T47D (cell line): Measurements from ENCODE around the gene USP21.
A peak's percentile ranks its signal among the peaks of the same experiment; 100 is the strongest.

Experiments used
- DNase-seq, 2 experiments: peaks; one replicate each; pipeline versions ENCODE4 v3.0.0 to v3.0.0-alpha.2; 2011 to 2012; ENCODE audit warnings: low read depth in 1 of 2, low spot score in 1 of 2
- JUND ChIP-seq: IDR thresholded peaks from 2 replicates; pipeline ENCODE4 v1.6.1; 2012; ENCODE audit warnings: low read depth
- in situ Hi-C: cut with HindIII; loops from 2 replicates; pipeline ENCODE4 v1.10.0; 2016; ENCODE audit warnings: low sequenced_read_pairs, low pct_unique_long_range_greater_than_20kb

The USP21 gene

DNA sequence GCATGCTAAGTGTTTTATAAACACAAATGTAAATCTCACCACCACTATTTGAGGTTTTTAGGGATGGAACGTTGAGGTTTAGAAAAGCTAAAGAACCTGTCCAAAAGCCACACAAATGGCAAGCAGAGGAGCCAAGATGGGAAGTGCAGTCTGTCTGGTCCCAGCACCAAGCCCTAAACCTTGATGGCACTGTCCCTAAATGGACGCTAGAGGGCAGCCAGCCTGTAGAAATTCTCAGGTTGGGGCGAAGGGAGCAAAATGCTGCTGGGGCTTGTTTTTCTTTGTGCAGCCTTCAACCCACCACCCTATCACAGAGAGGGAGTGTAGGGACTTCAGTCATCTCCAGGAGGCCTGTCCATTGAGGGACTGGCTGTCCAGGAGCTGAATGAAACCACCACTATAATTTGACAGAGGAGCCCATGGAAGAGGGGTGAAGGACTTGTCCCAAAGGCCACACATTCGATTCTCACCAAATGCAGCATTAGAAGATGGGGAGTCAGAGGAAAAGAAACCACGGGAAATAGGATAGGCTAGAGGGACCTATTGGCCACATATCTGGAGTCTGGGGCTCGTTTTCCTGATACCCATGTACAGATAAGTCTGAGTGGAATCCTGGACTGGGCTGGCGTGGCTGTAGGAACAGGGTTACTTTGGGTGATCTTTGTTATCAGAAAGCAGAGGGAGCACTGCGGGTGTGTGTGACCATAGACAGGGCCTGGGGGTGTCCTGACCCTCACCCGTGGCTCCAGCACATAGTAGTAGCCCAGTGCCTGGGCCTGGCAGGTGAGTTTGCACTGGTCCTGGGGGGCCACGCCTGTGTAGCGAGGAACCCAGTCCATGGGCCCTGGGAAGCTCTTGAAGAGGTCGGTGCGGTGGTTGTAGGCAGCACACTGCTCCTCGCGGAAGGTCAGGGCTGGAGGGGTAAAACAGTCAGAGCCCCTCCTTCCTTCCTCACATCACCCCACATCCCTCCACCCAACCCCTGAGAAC, 33.5 kb downstream of the USP21 start:
- in situ Hi-C loops: no loop called here
- peak; percentile 83 to 87 for DNase-seq

DNA sequence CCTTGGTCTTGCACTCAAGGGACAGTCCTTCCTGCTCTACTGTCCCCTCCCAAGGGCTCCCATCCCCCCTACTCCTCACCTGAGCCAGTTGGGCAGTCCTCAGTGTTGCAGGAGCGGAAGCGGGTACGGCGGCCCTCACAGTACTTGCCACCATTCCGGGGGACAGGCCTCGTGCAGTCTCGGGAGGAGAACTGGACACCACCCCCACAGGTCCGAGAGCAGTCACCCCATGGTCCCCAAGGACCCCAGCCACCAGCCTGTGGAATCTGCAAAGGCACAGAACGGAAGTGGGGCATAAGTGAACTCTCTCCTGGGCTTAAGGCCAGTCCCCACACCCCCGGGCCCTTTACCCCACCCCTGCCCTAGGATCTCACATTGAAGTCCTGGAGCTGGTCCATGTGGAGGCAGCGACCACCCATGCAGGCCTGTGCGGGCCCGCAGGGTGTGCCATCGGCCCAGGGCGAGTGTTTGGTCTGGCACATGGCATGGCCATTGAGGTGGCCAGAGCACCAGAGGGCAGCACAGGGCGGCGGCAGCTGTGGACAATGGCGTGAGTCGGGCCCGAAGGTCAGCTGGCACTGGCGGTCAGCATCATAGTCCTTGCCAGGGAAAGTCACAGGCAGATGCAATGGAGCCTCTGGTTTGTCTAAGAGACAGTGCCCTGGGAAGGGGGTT, 34.4 kb downstream of the USP21 start:
- no peak for TF ChIP-seq JUND
- in situ Hi-C loops: no loop called here
- DNase-seq: peak in 1 of 2 experiments; percentile 60

More for the DNA sequence above, 33.5 kb downstream of the USP21 start:
- no peak for TF ChIP-seq JUND

- no peak for DNase-seq
- no peak for TF ChIP-seq JUND
- in situ Hi-C loops: no loop called here
Measured at GRCh38 chr1:161195171-161195570, 35.9 kb downstream of the USP21 start.

GRCh38 chr1:161196111-161196510, 36.8 kb downstream of the USP21 start:
- DNase-seq: no peak
- in situ Hi-C loops: no loop called here
- no peak for TF ChIP-seq JUND

- no peak for DNase-seq
- no peak for TF ChIP-seq JUND
- in situ Hi-C loops: no loop called here
Measured at GRCh38 chr1:161196521-161197451, 37.5 kb downstream of the USP21 start.

DNA sequence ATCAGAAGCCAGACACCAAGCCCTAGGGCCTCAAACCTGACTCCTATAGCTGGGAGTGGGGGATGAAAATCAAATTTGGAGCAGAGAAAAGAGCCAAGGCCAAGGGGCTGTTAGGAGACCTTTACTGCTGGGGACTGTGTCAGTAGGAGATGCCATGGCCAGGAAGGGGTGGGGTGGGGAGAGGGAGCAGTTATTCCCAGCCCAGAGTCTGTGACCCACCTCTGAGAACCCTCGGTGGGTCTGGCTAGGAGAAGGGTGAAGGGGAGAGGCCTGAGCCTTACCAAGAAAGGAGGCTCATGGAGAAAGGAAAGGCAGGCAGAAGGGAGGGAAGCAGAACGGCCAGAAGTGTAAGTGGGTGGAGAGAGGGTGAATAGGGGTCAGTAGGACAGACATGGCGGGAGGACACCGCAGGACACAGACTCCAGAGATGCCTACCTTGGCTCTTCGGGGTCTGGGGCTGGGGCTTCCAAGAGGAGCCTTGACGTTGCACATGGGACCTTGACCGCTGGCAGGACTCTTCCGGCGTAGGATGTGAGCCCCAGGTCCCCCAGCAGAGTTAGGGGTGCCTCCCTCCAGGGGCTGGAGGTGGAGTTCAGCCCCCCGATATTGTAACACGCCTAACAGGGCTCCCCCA, 38.4 kb downstream of the USP21 start:
- no peak for TF ChIP-seq JUND
- in situ Hi-C loops: no loop called here
- no peak for DNase-seq

GRCh38 chr1:161198194-161198896, 39.0 kb downstream of the USP21 start:
- in situ Hi-C loops: no loop called here
- no peak for TF ChIP-seq JUND
- peak in 1 of 2 experiments; percentile 82 for DNase-seq

DNA sequence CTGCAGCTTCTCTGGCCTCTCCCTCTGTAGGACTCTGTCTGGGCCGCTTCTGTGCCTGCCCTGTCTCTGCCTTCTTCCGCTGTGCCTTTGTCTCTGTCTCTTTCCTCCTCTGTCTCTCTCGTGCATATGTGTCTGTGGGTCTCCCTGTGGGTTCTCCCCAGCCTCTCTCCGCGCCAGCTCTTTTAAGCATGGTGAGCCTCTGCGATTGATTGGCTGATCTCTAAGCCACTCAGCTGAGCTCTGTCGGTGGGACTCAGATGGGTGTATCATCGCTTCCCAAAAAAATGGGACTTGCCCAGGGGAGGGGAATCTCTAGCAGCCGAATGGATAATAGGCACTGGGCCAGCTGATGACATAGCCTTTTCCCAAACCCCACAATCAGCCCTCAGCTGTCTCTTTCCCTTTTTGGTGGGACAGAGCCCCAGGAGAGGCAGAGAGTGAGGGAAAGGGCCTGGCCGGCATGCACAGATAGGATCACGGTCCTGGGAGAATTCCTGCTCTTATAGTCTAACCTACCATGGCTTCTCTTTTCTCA, 39.7 kb downstream of the USP21 start, which contains the start of gene ADAMTS4:
Gene ADAMTS4 (minus strand): TSS at position 158 of the 535 bp plus-strand sequence. CDS start 427 bp downstream, outside the sequence.
- in situ Hi-C loops: no loop called here
- TF ChIP-seq JUND: no peak
- no peak for DNase-seq

DNA sequence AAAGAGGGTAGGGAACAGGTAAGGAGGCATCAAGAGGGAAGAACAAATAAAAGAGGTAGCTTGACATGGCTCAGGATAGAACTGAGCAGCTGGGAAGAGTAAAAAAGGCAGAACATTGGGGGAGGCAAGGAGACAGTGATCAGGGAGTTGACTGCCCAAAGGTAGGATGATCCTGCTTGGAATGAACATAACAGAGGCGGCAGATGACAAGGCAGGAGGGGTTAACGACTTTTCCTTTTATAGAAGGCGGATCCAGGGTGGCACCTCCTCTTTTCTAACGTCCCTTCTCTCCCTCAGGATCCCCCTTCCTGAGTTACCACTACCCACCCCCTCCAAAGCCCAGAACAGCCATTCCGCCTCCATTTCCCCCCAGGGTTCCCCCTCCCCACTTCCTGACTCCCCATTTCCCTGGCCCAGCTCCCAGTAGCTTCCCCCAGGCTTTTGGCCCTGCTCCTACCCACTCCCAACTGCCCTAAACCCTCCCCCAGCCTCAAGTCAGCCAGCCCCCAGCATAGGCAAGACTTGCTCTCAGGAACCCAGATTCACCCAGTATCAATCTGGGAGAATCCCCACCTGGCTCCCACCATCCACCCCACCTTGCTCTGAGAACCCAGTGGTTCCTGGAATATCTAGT, 40.3 kb downstream of the USP21 start:
- in situ Hi-C loops: no loop called here
- DNase-seq: peak in 1 of 2 experiments; percentile 45
- no peak for TF ChIP-seq JUND

- no peak for DNase-seq
- no peak for TF ChIP-seq JUND
- in situ Hi-C loops: no loop called here
Measured at GRCh38 chr1:161200421-161200991, 41.2 kb downstream of the USP21 start.
